Gastroesophageal sphincter (tissue), 3 donors: ENCODE results near the gene BMAL1.

Experiments
- EP300 ChIP-seq: sonication (generic); formaldehyde crosslinking; IDR thresholded peaks from one replicate; pipeline ENCODE4 v1.6.1; 2017; ENCODE audit warnings: antibody characterized with exemption, mild to moderate bottlenecking
- POLR2A ChIP-seq, 2 donors: fragments of 450-650 bp; IDR thresholded peaks; one replicate each; pipeline ENCODE4 v1.6.1; 2017; ENCODE audit warnings: antibody characterized with exemption in 2 of 2, mild to moderate bottlenecking in 2 of 2, moderate library complexity in 1 of 2
- POLR2AphosphoS5 ChIP-seq: sonication (generic); formaldehyde crosslinking; IDR thresholded peaks from one replicate; pipeline ENCODE4 v1.6.1; 2017; ENCODE audit warnings: antibody characterized with exemption
- TF ChIP-seq, protein P1 (sequence below), 4 experiments: fragments of 200-600 bp in 2 of 4; fragments of 450-650 bp in 2 of 4; sonication (generic) in 1 of 4; IDR thresholded peaks; one replicate each; pipeline ENCODE4 v1.5.1; 2017 to 2019; ENCODE audit warnings: antibody characterized with exemption in 4 of 4, mild to moderate bottlenecking in 2 of 4, moderate library complexity in 2 of 4

DNA sequence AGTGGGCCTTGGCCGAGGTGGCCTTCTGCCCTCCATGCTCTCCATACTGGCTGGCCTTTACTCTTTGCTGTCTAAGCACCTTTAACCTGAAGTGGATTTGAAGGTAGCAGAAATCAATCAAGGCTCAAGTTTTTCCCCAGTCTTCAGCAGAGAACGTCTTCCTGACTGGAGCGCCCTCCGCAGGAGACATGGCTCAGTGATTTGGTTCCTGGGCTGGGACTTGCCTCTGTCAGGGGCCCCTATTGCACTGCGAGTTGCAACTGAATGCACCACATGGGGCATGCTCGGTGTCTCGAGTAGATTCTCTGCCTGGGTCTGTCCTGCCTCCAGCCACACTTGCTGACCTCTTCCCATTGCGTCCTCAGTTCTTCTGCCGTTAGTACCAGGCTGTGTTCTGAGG lies 79.6 kb downstream of the BMAL1 start:
- TF ChIP-seq POLR2AphosphoS5 = no peak
- TF ChIP-seq, protein P1, sequence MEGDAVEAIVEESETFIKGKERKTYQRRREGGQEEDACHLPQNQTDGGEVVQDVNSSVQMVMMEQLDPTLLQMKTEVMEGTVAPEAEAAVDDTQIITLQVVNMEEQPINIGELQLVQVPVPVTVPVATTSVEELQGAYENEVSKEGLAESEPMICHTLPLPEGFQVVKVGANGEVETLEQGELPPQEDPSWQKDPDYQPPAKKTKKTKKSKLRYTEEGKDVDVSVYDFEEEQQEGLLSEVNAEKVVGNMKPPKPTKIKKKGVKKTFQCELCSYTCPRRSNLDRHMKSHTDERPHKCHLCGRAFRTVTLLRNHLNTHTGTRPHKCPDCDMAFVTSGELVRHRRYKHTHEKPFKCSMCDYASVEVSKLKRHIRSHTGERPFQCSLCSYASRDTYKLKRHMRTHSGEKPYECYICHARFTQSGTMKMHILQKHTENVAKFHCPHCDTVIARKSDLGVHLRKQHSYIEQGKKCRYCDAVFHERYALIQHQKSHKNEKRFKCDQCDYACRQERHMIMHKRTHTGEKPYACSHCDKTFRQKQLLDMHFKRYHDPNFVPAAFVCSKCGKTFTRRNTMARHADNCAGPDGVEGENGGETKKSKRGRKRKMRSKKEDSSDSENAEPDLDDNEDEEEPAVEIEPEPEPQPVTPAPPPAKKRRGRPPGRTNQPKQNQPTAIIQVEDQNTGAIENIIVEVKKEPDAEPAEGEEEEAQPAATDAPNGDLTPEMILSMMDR (IDR thresholded peaks at IDR 0.05) = no peak
- no peak for TF ChIP-seq POLR2A (IDR thresholded peaks at IDR 0.05)
- TF ChIP-seq EP300 = no peak
